Liver (tissue), 3 donors: ENCODE results near the gene MTIF2.

Experiments
- CTCF ChIP-seq: fragments of 150-350 bp; IDR thresholded peaks from 2 replicates; pipeline ENCODE4 v1.5.1; 2017; ENCODE audit warnings: improper control_type of control experiment, low read depth, low read length; ENCODE audit not compliant: missing input control
- EGR1 ChIP-seq, 2 donors: IDR thresholded peaks; 2 replicates each; pipeline ENCODE4 v1.6.1; 2016 to 2018; ENCODE audit warnings: antibody characterized with exemption in 2 of 2, low read depth in 2 of 2
- GABPA ChIP-seq, 2 donors: IDR thresholded peaks in 1 of 2; conservative IDR thresholded peaks in 1 of 2; 2 replicates each; pipeline ENCODE4 v1.6.1; 2016; ENCODE audit warnings: antibody characterized with exemption in 2 of 2, mild to moderate bottlenecking in 1 of 2, moderate library complexity in 1 of 2
- JUND ChIP-seq, 2 donors: IDR thresholded peaks; 2 replicates each; pipeline ENCODE4 v1.6.1; 2016; ENCODE audit warnings: antibody characterized with exemption in 2 of 2
- REST ChIP-seq: IDR thresholded peaks from 2 replicates; pipeline ENCODE4 v1.6.1; 2016; ENCODE audit warnings: antibody characterized with exemption, mild to moderate bottlenecking
- TAF1 ChIP-seq: conservative IDR thresholded peaks from 2 replicates; pipeline ENCODE4 v1.6.1; 2016; ENCODE audit warnings: antibody characterized with exemption, mild to moderate bottlenecking
- YY1 ChIP-seq: IDR thresholded peaks from 2 replicates; pipeline ENCODE4 v1.6.1; 2016; ENCODE audit warnings: antibody characterized with exemption, mild to moderate bottlenecking
- TF ChIP-seq, protein P1 (sequence below): IDR thresholded peaks from 2 replicates; pipeline ENCODE4 v1.6.1; 2016; ENCODE audit warnings: antibody characterized with exemption
- TF ChIP-seq, protein P2 (sequence below): IDR thresholded peaks from 2 replicates; pipeline ENCODE4 v1.6.1; 2016; ENCODE audit warnings: antibody characterized with exemption
- donor health status: healthy.
- donor health status: healthy.

- no peak for TF ChIP-seq YY1
- TF ChIP-seq TAF1: no peak
- no peak for TF ChIP-seq CTCF
- TF ChIP-seq, protein P1, sequence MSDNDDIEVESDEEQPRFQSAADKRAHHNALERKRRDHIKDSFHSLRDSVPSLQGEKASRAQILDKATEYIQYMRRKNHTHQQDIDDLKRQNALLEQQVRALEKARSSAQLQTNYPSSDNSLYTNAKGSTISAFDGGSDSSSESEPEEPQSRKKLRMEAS: no peak
- no peak for TF ChIP-seq GABPA (IDR thresholded peaks at IDR 0.05 in 1 of 2, conservative IDR thresholded peaks at IDR 0.05 in 1 of 2)
- TF ChIP-seq, protein P2, sequence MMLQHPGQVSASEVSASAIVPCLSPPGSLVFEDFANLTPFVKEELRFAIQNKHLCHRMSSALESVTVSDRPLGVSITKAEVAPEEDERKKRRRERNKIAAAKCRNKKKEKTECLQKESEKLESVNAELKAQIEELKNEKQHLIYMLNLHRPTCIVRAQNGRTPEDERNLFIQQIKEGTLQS: no peak
- TF ChIP-seq EGR1 (IDR thresholded peaks at IDR 0.05; ENCODE audit: low read depth in 2 of 2): no peak
- no peak for TF ChIP-seq REST
- no peak for TF ChIP-seq JUND (IDR thresholded peaks at IDR 0.05)
Observed at GRCh38 chr2:55269645-55269990, 587 bp upstream of the MTIF2 start.
